SK-N-MC (cell line): ENCODE data around the gene RTTN.

Experiments
- EZH2 ChIP-seq: fragments of 200-600 bp; sonication (generic); IDR thresholded peaks from one replicate; pipeline ENCODE4 v1.6.1; 2017; ENCODE audit warnings: antibody characterized with exemption
- FOXP2 ChIP-seq: optimal IDR thresholded peaks from 2 replicates; pipeline ENCODE3; 2011; ENCODE audit warnings: mild to moderate bottlenecking, moderate library complexity; ENCODE audit not compliant: insufficient read depth; ENCODE audit errors: extremely low read length, control extremely low read depth
- POLR2AphosphoS5 ChIP-seq: IDR thresholded peaks from 2 replicates; pipeline ENCODE4 v1.6.1; 2012; ENCODE audit warnings: mild to moderate bottlenecking, low read depth, low read length, borderline replicate concordance

DNA sequence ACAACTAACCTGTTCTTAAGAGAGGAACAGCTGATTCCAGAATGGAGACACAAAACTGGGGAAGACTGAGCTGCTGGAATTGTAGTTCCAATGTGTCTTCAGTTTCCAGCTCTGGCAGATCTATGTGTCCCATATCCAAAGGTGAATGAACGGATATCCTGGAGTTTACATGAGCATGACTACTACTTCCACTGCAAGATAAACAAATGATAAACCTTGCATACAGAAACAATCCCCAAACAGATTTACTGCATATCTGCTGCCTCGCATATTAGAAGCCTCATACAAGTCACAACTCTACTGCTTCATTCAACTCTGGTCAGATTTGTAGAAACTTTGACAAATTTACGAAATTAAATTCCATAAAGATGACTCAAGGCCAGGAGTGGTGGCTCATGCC lies 15.0 kb downstream of the RTTN start:
- TF ChIP-seq POLR2AphosphoS5 (no peak), EZH2 (no peak), FOXP2 (no peak)
